HEK293 (cell line): ENCODE results near the gene SLC66A2.

Experiments used
- CTCF ChIA-PET: fragments of 350-600 bp; formaldehyde crosslinking; extraction: SDS; loops from one replicate; lab custom pipeline; 2021; ENCODE audit warnings: antibody characterized with exemption; lab: Yijun Ruan, JAX
- POLR2A ChIA-PET: fragments of 300-600 bp; formaldehyde crosslinking; extraction: SDS; loops from one replicate; lab custom pipeline; 2020; ENCODE audit warnings: antibody characterized with exemption, inconsistent platforms; lab: Yijun Ruan, JAX
- H3K27ac ChIP-seq: fragments of 200-500 bp; sonication (Bioruptor generic); 2 replicates; pipeline ENCODE4 v1.5.1; 2014; ENCODE audit warnings: low read depth, low read length, control low read depth, inconsistent platforms; ENCODE audit errors: extremely low read depth
- H3K36me3 ChIP-seq, 2 experiments: fragments of 200-500 bp in 1 of 2; sonication (Bioruptor generic) in 1 of 2; 1 replicate in 1 of 2; 2 replicates in 1 of 2; pipeline ENCODE4 v1.5.1; 2014 to 2017; ENCODE audit warnings: inconsistent platforms in 2 of 2, low read length in 2 of 2; ENCODE audit not compliant: control insufficient read depth in 2 of 2, insufficient read depth in 1 of 2
- H3K4me1 ChIP-seq: fragments of 200-500 bp; sonication (Bioruptor generic); 2 replicates; pipeline ENCODE4 v1.5.1; 2014; ENCODE audit warnings: mild to moderate bottlenecking, low read length, inconsistent platforms; ENCODE audit not compliant: control insufficient read depth, insufficient read depth
- H3K4me3 ChIP-seq: 2 replicates; pipeline ENCODE4 v1.5.1; 2011; ENCODE audit warnings: low read depth, mild to moderate bottlenecking, control low read depth, low read length, moderate library complexity
- H3K9me3 ChIP-seq: fragments of 200-500 bp; sonication (Bioruptor generic); 2 replicates; pipeline ENCODE4 v1.5.1; 2014; ENCODE audit warnings: low read depth, low read length, inconsistent platforms; ENCODE audit not compliant: control insufficient read depth, insufficient read depth
- BCL11B ChIP-seq: fragments of 450-650 bp; formaldehyde crosslinking; IDR thresholded peaks from 2 replicates; pipeline ENCODE4 v1.5.1; 2016; ENCODE audit warnings: low read depth, missing biosample characterization, missing genetic modification characterization
- GFI1B ChIP-seq: fragments of 450-650 bp; formaldehyde crosslinking; IDR thresholded peaks from 2 replicates; pipeline ENCODE4 v1.5.1; 2016; ENCODE audit warnings: missing biosample characterization, missing genetic modification characterization
- KLF1 ChIP-seq: fragments of 450-650 bp; formaldehyde crosslinking; IDR thresholded peaks from 2 replicates; pipeline ENCODE4 v1.5.1; 2016; ENCODE audit warnings: missing biosample characterization, missing genetic modification characterization
- KLF17 ChIP-seq: fragments of 450-650 bp; formaldehyde crosslinking; IDR thresholded peaks from 2 replicates; pipeline ENCODE4 v1.5.1; 2016; ENCODE audit warnings: missing biosample characterization, missing genetic modification characterization
- PRDM6 ChIP-seq: fragments of 450-650 bp; formaldehyde crosslinking; IDR thresholded peaks from 2 replicates; pipeline ENCODE4 v1.5.1; 2017; ENCODE audit warnings: missing biosample characterization, missing genetic modification characterization
- YY1 ChIP-seq: fragments of 450-650 bp; formaldehyde crosslinking; IDR thresholded peaks from 2 replicates; pipeline ENCODE4 v1.5.1; 2018; ENCODE audit warnings: missing biosample characterization, missing genetic modification characterization
- ZBTB17 ChIP-seq: fragments of 450-650 bp; formaldehyde crosslinking; IDR thresholded peaks from 2 replicates; pipeline ENCODE4 v1.5.1; 2016; ENCODE audit warnings: missing biosample characterization, missing genetic modification characterization
- ZBTB44 ChIP-seq: fragments of 450-650 bp; IDR thresholded peaks from 2 replicates; pipeline ENCODE4 v1.5.1; 2018; ENCODE audit warnings: missing biosample characterization, mild to moderate bottlenecking, missing genetic modification characterization
- ZBTB8A ChIP-seq: fragments of 450-650 bp; formaldehyde crosslinking; IDR thresholded peaks from 2 replicates; pipeline ENCODE4 v1.5.1; 2016; ENCODE audit warnings: missing biosample characterization, missing genetic modification characterization
- ZEB2 ChIP-seq: fragments of 450-650 bp; formaldehyde crosslinking; IDR thresholded peaks from 2 replicates; pipeline ENCODE4 v1.5.1; 2016; ENCODE audit warnings: missing biosample characterization, missing genetic modification characterization
- ZNF140 ChIP-seq: fragments of 450-650 bp; formaldehyde crosslinking; IDR thresholded peaks from 2 replicates; pipeline ENCODE4 v1.5.1; 2016; ENCODE audit warnings: missing biosample characterization, missing genetic modification characterization
- ZNF174 ChIP-seq: fragments of 450-650 bp; formaldehyde crosslinking; IDR thresholded peaks from 2 replicates; pipeline ENCODE4 v1.5.0; 2017; ENCODE audit warnings: missing biosample characterization, mild to moderate bottlenecking, missing genetic modification characterization
- ZNF2 ChIP-seq: fragments of 450-650 bp; formaldehyde crosslinking; IDR thresholded peaks from 2 replicates; pipeline ENCODE4 v1.5.1; 2016; ENCODE audit warnings: missing biosample characterization, missing genetic modification characterization
- ZNF214 ChIP-seq: fragments of 450-650 bp; formaldehyde crosslinking; IDR thresholded peaks from 2 replicates; pipeline ENCODE4 v1.5.1; 2017; ENCODE audit warnings: missing biosample characterization, mild to moderate bottlenecking, missing genetic modification characterization, borderline replicate concordance
- ZNF266 ChIP-seq: fragments of 450-650 bp; formaldehyde crosslinking; IDR thresholded peaks from 2 replicates; pipeline ENCODE4 v1.5.1; 2016; ENCODE audit warnings: missing biosample characterization, missing genetic modification characterization, low read depth
- ZNF341 ChIP-seq: fragments of 450-650 bp; formaldehyde crosslinking; IDR thresholded peaks from 2 replicates; pipeline ENCODE4; 2016; ENCODE audit warnings: low read depth, missing biosample characterization, missing genetic modification characterization
- ZNF48 ChIP-seq: fragments of 450-650 bp; formaldehyde crosslinking; IDR thresholded peaks from 2 replicates; pipeline ENCODE4 v1.5.1; 2016; ENCODE audit warnings: missing biosample characterization, missing genetic modification characterization
- ZNF488 ChIP-seq: fragments of 450-650 bp; formaldehyde crosslinking; IDR thresholded peaks from 2 replicates; pipeline ENCODE4 v1.5.1; 2016; ENCODE audit warnings: missing biosample characterization, missing genetic modification characterization
- ZNF529 ChIP-seq: fragments of 450-650 bp; formaldehyde crosslinking; IDR thresholded peaks from 2 replicates; pipeline ENCODE4 v1.5.1; 2017; ENCODE audit warnings: missing genetic modification characterization, missing biosample characterization; ENCODE audit not compliant: insufficient replicate concordance
- ZNF558 ChIP-seq: fragments of 450-650 bp; formaldehyde crosslinking; IDR thresholded peaks from 2 replicates; pipeline ENCODE4 v1.5.1; 2016; ENCODE audit warnings: missing biosample characterization, missing genetic modification characterization
- ZNF677 ChIP-seq: fragments of 450-650 bp; IDR thresholded peaks from 2 replicates; pipeline ENCODE4 v1.5.0; 2018; ENCODE audit warnings: missing biosample characterization, mild to moderate bottlenecking, missing genetic modification characterization, moderate library complexity
- ZNF776 ChIP-seq: fragments of 450-650 bp; formaldehyde crosslinking; IDR thresholded peaks from 2 replicates; pipeline ENCODE4 v1.5.0; 2017; ENCODE audit warnings: missing biosample characterization, missing genetic modification characterization, borderline replicate concordance
- ZNF777 ChIP-seq: fragments of 450-650 bp; formaldehyde crosslinking; IDR thresholded peaks from 2 replicates; pipeline ENCODE4 v1.5.1; 2017; ENCODE audit warnings: missing biosample characterization, missing genetic modification characterization, borderline replicate concordance
- ZSCAN30 ChIP-seq: fragments of 450-650 bp; IDR thresholded peaks from 2 replicates; pipeline ENCODE4 v1.5.1; 2018; ENCODE audit warnings: missing biosample characterization, mild to moderate bottlenecking, missing genetic modification characterization, moderate library complexity
- ZSCAN4 ChIP-seq: fragments of 450-650 bp; formaldehyde crosslinking; IDR thresholded peaks from 2 replicates; pipeline ENCODE4 v1.5.1; 2017; ENCODE audit warnings: missing biosample characterization, missing genetic modification characterization

SLC66A2 gene

GRCh38 chr18:79961527-79962291 lies 10.3 kb upstream of the SLC66A2 start:
- ChIA-PET POLR2A (interaction anchor here (0.9 to 1.0 kb wide), 2 partner anchors 9 to 22 kb away, joined by 3 to 4 read pairs; no protein-coding TSS in a partner anchor), CTCF (no interaction called here)
- no peaks in the 10 kb centered on the region for H3K36me3 ChIP-seq
- H3K4me1 ChIP-seq, result peaks cover 18% of the 10 kb centered on the region
- no peak overlapping the region for H3K4me3 ChIP-seq
- TF ChIP-seq ZNF341, result peak; percentile 23; the same call in 1 of the 2 replicates
- 0 out of 2 replicates have a peak, but pooled peaks have one; percentile 25 for TF ChIP-seq ZBTB8A (tag by site-specific recombination)
- no peak for TF ChIP-seq ZEB2
- TF ChIP-seq KLF1 (tag by site-specific recombination), result peak; percentile 78
- no peak for TF ChIP-seq ZBTB44 (tag by site-specific recombination)
- no peaks in the 10 kb centered on the region for H3K9me3 ChIP-seq
- no peak overlapping the region; the same call in 1 of the 2 replicates for H3K27ac ChIP-seq

GRCh38 chr18:79960921-79961526 lies 9.6 kb upstream of the SLC66A2 start:
- H3K4me3 ChIP-seq, result no peak overlapping the region
- no peak overlapping the region for H3K27ac ChIP-seq
- H3K9me3 ChIP-seq, result no peaks in the 10 kb centered on the region
- peaks cover 18% of the 10 kb centered on the region for H3K4me1 ChIP-seq
- no peak for TF ChIP-seq GFI1B
- TF ChIP-seq PRDM6 (tag by site-specific recombination), result no peak
- no peak for TF ChIP-seq ZNF488 (tag by site-specific recombination)
- TF ChIP-seq YY1 (tag by site-specific recombination), result no peak
- no peak for TF ChIP-seq ZNF558 (tag by site-specific recombination)
- no peak for TF ChIP-seq ZNF2 (tag by site-specific recombination)
- TF ChIP-seq BCL11B (tag by site-specific recombination), result no peak
- no peak for TF ChIP-seq ZBTB17
- TF ChIP-seq ZNF776 (tag by site-specific recombination), result no peak
- no peak for TF ChIP-seq ZSCAN30 (tag by site-specific recombination)
- TF ChIP-seq ZNF529 (tag by site-specific recombination), result no peak
- TF ChIP-seq ZNF140 (tag by site-specific recombination), result no peak
- no peak for TF ChIP-seq KLF17 (tag by site-specific recombination)
- TF ChIP-seq ZSCAN4 (tag by site-specific recombination), result no peak
- no peak for TF ChIP-seq ZNF777 (tag by site-specific recombination)
- no peak for TF ChIP-seq ZNF677 (tag by site-specific recombination)
- no peak for TF ChIP-seq ZNF48
- no peak for TF ChIP-seq ZNF266 (tag by site-specific recombination)
- TF ChIP-seq ZNF214 (tag by site-specific recombination), result no peak
- no peak for TF ChIP-seq ZNF174 (tag by site-specific recombination)
- TF ChIP-seq, all 188 proteins: peak for 0
- POLR2A ChIA-PET, result interaction anchor here (0.9 to 1.0 kb wide), 2 partner anchors 8 to 23 kb away, joined by 3 to 4 read pairs; no protein-coding TSS in a partner anchor
- CTCF ChIA-PET, result no interaction called here
- no peaks in the 10 kb centered on the region for H3K36me3 ChIP-seq
